Endodermal cell (in vitro differentiated cells): ENCODE measurements around the gene CTTNBP2NL. TPM values are rescaled to one million over a fixed set of nuclear protein-coding genes. Genes with fewer than 3 reads are reported as not detected.
"Not testable (repeated sequence)": the region's sequence is repeated elsewhere in the genome, so short reads cannot be mapped to it uniquely, and the experiment has no call there.

Experiments
- DNase-seq: peaks from one replicate; pipeline ENCODE4 v3.0.0-alpha.2; 2017
- H3K27ac ChIP-seq: 2 replicates; pipeline ENCODE4 v1.5.1; 2013; ENCODE audit warnings: mild to moderate bottlenecking, low read depth, low read length, moderate library complexity
- H3K27me3 ChIP-seq: 2 replicates; pipeline ENCODE4 v1.6.1; 2013; ENCODE audit warnings: mild to moderate bottlenecking, low read length, moderate library complexity; ENCODE audit not compliant: insufficient read depth, control insufficient read depth, poor library complexity, severe bottlenecking
- H3K36me3 ChIP-seq: 2 replicates; pipeline ENCODE4 v1.7.0; 2013; ENCODE audit warnings: mild to moderate bottlenecking, low read length, moderate library complexity; ENCODE audit not compliant: control insufficient read depth, insufficient read depth
- H3K4me1 ChIP-seq: one replicate; pipeline ENCODE4 v1.7.0; 2013; ENCODE audit warnings: low read length; ENCODE audit not compliant: control insufficient read depth, insufficient read depth
- H3K4me3 ChIP-seq: 2 replicates; pipeline ENCODE4 v1.5.1; 2013; ENCODE audit warnings: mild to moderate bottlenecking, low read length, moderate library complexity
- H3K9ac ChIP-seq: 2 replicates; pipeline ENCODE4 v1.6.1; 2013; ENCODE audit warnings: mild to moderate bottlenecking, low read length, moderate library complexity; ENCODE audit not compliant: poor library complexity, severe bottlenecking; ENCODE audit errors: extremely low read depth
- H3K9me3 ChIP-seq: 2 replicates; pipeline ENCODE4 v1.6.1; 2013; ENCODE audit warnings: mild to moderate bottlenecking, low read length, moderate library complexity; ENCODE audit not compliant: control insufficient read depth
- H3K27ac Mint-ChIP-seq: 2 replicates; pipeline ENCODE4 v1.8.0; 2020; ENCODE audit warnings: mixed read lengths
- H3K27me3 Mint-ChIP-seq: 2 replicates; pipeline ENCODE4 v1.8.0; 2021; ENCODE audit warnings: mild to moderate bottlenecking, mixed read lengths; ENCODE audit not compliant: insufficient read depth
- H3K36me3 Mint-ChIP-seq: 2 replicates; pipeline ENCODE4 v1.8.0; 2020; ENCODE audit warnings: low read depth, mixed read lengths
- H3K4me1 Mint-ChIP-seq: 2 replicates; pipeline ENCODE4 v1.8.0; 2020; ENCODE audit warnings: mixed read lengths
- H3K4me3 Mint-ChIP-seq: 2 replicates; pipeline ENCODE4 v1.8.0; 2020; ENCODE audit warnings: mild to moderate bottlenecking, moderate library complexity, mixed read lengths
- H3K9me3 Mint-ChIP-seq: 2 replicates; pipeline ENCODE4 v1.8.0; 2020; ENCODE audit warnings: mild to moderate bottlenecking, mixed read lengths
- CTCF ChIP-seq: fragments of 200-600 bp; sonication (generic); conservative IDR thresholded peaks from 2 replicates; pipeline ENCODE4 v1.5.0; 2021; ENCODE audit warnings: antibody characterized with exemption, mild to moderate bottlenecking
- WGBS, 2 experiments: methylation state at CpG; one replicate each; pipeline versions ENCODE4 v1.1.5 to v1.1.7; 2013; ENCODE audit warnings: missing lambda C conversion rate in 2 of 2, mixed read lengths in 1 of 2; ENCODE audit not compliant: insufficient coverage in 1 of 2, insufficient read length in 1 of 2; 5-methylcytosine and 5-hydroxymethylcytosine counted together
- total RNA-seq, 2 donors: library from RNA; stranded (reverse); fragmentation: NEBNext Ultra II Directional in 1 of 2; extraction: Animal tissue kit (Norgen Biotek cat#: 25700) in 1 of 2; gene quantifications; 2 replicates in 1 of 2; 3 replicates in 1 of 2; pipeline ENCODE4 v1.2.1, GENCODE V29; 2021

The CTTNBP2NL gene
- total RNA-seq, 2 donors from 2014 or later: 36.0 to 41.5 TPM

GRCh38 chr1:112450773-112451172 is 54.8 kb downstream of the CTTNBP2NL start:
- no peaks in the 10 kb centered on the region for H3K9me3 Mint-ChIP-seq
- Histone ChIP-seq H3K9me3 (no peaks in the 10 kb centered on the region), H3K4me1 (no peaks in the 10 kb centered on the region), H3K27me3 (no peaks in the 10 kb centered on the region), H3K27ac (no peak overlapping the region), H3K36me3 (peaks cover 52% of the 10 kb centered on the region), H3K9ac (no peak overlapping the region), H3K4me3 (no peak overlapping the region)
- no peaks in the 10 kb centered on the region for H3K27me3 Mint-ChIP-seq
- H3K4me3 Mint-ChIP-seq: no peak overlapping the region
- TF ChIP-seq CTCF: no peak
- H3K27ac Mint-ChIP-seq: no peak overlapping the region
- DNase-seq: no peak
- peaks cover 40% of the 10 kb centered on the region for H3K36me3 Mint-ChIP-seq
- peaks cover 10% of the 10 kb centered on the region for H3K4me1 Mint-ChIP-seq

- H3K9ac ChIP-seq, H3K27me3 ChIP-seq, H3K9me3 ChIP-seq, H3K4me3 ChIP-seq, H3K27me3 Mint-ChIP-seq, H3K9me3 Mint-ChIP-seq, H3K4me3 Mint-ChIP-seq, H3K4me1 ChIP-seq, H3K27ac Mint-ChIP-seq, DNase-seq, H3K27ac ChIP-seq: not testable (repeated sequence)
- Mint-ChIP-seq H3K36me3 (peaks cover 45% of the 10 kb centered on the region), H3K4me1 (peaks cover 10% of the 10 kb centered on the region)
- 84 to 92% methylated on average over 3 of the region's 3 CpGs for WGBS, 2 experiments
- H3K36me3 ChIP-seq: peaks cover 56% of the 10 kb centered on the region
Observed at GRCh38 chr1:112451301-112451700, 55.3 kb downstream of the CTTNBP2NL start.

- Histone ChIP-seq H3K36me3 (peaks cover 71% of the 10 kb centered on the region), H3K9me3 (no peaks in the 10 kb centered on the region), H3K27ac (no peak overlapping the region), H3K4me1 (no peaks in the 10 kb centered on the region), H3K27me3 (no peaks in the 10 kb centered on the region), H3K4me3 (no peak overlapping the region), H3K9ac (no peak overlapping the region)
- peaks cover 8% of the 10 kb centered on the region for H3K4me1 Mint-ChIP-seq
- no peaks in the 10 kb centered on the region for H3K9me3 Mint-ChIP-seq
- H3K27ac Mint-ChIP-seq: no peak overlapping the region
- TF ChIP-seq CTCF: no peak
- no peaks in the 10 kb centered on the region for H3K27me3 Mint-ChIP-seq
- peaks cover 64% of the 10 kb centered on the region for H3K36me3 Mint-ChIP-seq
- 91 to 100% methylated on average over 1 of the region's 1 CpG for WGBS, 2 experiments
- H3K4me3 Mint-ChIP-seq: no peak overlapping the region
- DNase-seq: no peak
Observed at GRCh38 chr1:112453876-112454275, 57.9 kb downstream of the CTTNBP2NL start.

GRCh38 chr1:112454316-112454715 is 58.3 kb downstream of the CTTNBP2NL start:
- no peaks in the 10 kb centered on the region for H3K9me3 Mint-ChIP-seq

More at GRCh38 chr1:112454316-112454715, 58.3 kb downstream of the CTTNBP2NL start:
- no peaks in the 10 kb centered on the region for H3K9me3 ChIP-seq
- peaks cover 64% of the 10 kb centered on the region for H3K36me3 Mint-ChIP-seq
- H3K27ac ChIP-seq: no peak overlapping the region
- H3K4me1 ChIP-seq: no peaks in the 10 kb centered on the region
- no peaks in the 10 kb centered on the region for H3K27me3 ChIP-seq
- peaks cover 4% of the 10 kb centered on the region for H3K4me1 Mint-ChIP-seq
- no peak for TF ChIP-seq CTCF
- DNase-seq: no peak
- peaks cover 71% of the 10 kb centered on the region for H3K36me3 ChIP-seq
- no peak overlapping the region for H3K4me3 Mint-ChIP-seq
- 96 to 97% methylated on average over 3 of the region's 3 CpGs for WGBS, 2 experiments
- H3K4me3 ChIP-seq: no peak overlapping the region
- no peak overlapping the region for H3K27ac Mint-ChIP-seq
- no peak overlapping the region for H3K9ac ChIP-seq
- H3K27me3 Mint-ChIP-seq: no peaks in the 10 kb centered on the region
